Amniotic epithelial cell (primary cell): Measurements from ENCODE around the gene RUNDC1.

Experiments used
- DNase-seq: peaks from one replicate; pipeline ENCODE4 v3.0.0-alpha.2; 2010; ENCODE audit warnings: low read depth

Gene RUNDC1

DNA sequence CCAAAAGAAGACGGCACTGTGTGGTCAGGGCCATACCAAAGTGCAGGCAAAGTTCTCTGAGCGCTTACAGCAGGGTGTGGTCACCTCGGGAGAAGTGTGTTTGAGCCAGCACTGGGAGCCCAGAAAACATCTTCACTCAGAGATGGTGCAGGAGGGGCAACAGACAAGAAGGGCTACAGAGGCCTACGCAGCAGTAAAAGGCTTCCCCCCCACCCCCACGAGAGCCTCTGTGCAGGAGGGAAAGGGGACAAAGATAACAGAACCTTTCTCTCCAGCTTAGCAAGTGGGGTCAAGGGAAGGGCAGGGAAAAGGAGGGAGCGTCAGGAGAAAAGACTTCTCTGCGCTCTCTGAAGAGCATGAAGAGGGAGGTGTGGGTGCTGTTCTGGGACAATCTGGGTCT lies 39.1 kb downstream of the RUNDC1 start:
- DNase-seq: peak; percentile 42

DNA sequence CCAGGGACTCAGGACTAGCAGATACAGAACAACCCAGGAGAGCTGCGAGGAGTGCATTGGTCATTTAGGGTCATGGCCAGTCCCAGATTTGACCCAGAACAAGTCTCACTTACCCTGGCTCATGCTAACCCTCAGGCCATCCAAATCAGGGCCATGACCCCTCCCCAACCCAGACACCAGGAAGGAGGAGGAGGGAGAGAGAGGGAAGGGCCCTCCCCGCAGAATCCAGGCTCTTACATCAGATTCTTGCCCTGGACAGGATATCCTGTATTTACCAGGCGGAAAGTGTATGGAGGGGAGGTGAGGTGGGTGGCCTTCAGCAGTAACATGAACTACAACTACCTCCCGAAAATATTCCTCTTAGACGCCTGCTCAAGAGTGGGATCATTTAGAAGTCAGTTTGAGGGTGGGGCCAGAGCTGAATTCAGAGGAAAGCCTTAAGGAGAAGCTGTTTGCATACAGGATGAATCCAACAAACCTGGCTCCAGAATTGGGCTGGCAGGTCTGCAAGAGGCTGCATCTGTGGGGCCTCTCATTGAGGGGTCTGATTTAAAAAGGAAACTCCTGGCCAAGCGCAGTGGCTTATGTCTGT lies 39.8 kb downstream of the RUNDC1 start:
- peak; percentile 41 for DNase-seq

DNA sequence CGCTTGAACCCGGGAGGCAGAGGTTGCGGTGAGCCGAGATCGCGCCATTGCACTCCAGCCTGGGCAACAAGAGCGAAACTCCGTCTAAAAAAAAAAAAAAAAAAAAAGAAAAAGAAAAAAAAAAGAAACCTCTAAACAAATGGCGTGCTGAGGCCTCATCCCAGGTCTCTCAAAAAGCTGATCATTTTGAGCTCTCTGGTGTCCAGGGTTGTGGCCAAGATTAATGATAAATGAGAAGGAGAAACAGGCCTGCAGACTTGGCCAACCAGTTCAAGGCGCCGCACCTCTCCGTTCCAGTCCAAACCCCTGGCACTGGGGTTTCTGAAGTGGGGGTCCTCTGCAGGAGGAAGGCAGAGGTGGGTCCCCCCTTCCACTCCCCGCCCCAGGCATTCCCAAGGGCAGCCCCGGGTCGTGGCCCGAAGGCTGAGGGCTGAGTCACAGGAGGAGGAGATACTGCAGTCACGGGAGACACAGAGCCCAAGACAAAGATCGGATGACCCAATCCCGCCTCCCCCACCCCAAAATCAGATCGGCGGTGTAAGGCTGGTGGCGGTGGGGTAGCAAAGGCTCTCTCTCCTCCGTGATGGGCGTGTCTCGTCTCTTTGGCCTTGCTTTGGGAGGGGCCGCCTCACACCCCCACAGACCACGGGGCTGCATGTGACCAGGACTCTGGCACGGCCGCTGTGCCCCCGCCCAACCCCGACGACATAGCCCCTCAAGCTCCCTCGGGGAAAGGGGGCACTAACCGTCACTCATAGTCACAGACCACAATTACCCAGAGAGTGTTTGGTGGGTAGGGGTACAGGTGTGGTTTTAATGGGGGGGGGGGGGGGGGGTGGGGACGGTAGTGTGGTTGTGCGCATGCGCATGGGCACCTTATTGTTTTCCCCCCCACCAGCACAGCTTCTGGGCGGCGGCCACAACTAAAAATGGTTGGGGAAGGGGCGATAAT lies 40.7 kb downstream of the RUNDC1 start:
- peak; percentile 65 for DNase-seq

DNA sequence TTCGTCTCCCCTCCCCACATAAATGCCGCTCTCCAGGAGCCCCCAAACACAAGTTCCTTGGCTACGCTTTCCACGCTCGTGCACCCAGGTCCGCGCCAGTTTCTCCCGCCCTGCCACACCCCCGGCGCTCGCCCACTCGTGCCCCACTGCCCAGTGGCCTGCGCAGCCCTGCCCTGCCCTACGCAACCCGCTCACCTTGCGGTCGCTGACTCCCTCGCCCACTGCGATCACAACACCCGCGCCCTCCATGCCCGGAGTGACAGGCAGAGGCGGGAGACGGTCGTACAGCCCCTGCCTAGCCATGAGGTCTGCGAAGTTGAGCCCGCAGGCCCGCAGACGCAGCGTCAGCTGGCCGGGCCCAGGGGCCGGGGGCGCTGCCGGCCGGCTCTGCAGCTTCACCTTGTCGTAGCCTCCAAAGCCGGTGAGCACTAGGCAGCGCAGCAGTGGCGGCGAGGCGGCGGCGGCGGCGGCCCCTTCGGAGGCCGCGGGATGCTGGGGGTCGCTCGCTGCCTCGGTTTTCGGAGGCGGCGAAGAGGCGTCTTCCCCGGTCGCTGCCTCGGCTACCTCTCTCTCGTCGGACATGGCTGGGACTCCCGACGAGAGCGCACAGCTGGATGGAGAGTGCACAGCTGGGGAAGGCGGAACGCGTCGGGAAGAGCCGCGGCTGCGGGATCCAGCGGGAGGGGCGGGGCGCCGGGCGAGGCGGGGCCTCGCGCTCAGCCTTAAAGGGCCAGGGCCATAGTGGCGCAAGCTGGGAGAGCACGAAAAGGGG lies 41.6 kb downstream of the RUNDC1 start, which contains the start of gene VAT1:
Gene VAT1 (minus strand): TSS at position 645 of the 772 bp plus-strand sequence. CDS start 63 bp downstream, at position 582.
- DNase-seq: peak; percentile 65

DNA sequence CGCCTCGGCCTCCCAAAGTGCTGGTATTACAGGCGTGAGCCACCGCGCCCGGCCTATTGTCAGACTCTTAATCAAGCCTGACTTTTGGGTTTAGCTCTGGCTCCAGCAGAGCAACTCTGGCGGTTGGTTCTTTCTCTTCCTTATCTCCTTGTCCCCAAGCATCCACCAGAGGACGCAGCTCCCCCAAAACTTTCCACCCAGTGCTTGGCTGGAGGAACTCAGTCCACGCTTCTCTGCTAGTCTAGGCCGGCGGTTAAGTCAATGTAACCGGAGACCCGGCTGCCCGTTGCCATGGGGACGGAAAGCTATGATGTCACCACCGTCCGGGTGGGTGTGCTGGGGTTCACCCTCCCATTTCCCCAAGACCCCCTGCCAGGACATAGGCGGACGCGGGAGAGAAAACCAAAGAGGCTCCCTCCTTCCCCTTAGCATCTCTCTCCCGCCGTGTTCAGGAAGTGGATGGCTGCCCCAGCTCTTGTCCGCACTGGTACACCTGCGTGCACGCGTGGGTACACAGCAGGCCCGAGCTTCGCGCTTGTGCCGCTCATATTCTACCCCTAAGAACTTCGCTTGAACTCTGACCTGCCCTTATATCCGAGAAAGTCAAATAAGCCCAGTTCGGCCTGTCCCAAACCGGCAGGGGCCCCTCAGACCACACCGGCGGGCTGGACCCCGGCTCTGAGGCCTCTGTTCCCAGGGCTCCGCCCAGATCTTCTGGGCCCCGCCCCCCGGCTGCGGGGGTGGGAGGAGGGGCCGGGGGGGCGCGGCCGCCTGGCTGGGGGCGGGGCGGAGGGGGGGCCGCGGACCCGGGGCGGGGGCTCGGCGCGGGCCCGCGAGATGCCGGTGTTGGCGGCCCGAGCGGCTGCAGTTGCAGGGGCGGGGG lies 44.3 kb downstream of the RUNDC1 start, which contains the start of gene RND2:
Gene RND2 (plus strand): TSS at position 825 of the 883 bp plus-strand sequence. CDS start 117 bp downstream, outside the sequence.
- peak; percentile 91 for DNase-seq

DNA sequence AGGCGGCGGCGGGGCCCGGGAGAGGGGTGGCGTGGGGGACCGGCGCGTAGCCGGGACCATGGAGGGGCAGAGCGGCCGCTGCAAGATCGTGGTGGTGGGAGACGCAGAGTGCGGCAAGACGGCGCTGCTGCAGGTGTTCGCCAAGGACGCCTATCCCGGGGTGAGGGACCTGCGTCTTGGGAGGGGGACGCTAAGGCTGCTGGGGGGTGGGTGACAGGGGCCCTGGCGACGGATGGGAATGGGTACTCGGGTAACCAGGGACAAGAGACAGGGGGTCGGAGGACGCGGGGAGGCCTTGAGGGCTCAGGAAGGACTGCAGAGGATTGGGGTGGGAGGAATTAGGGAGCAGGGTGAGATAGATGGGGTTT lies 44.9 kb downstream of the RUNDC1 start:
- no peak for DNase-seq

DNA sequence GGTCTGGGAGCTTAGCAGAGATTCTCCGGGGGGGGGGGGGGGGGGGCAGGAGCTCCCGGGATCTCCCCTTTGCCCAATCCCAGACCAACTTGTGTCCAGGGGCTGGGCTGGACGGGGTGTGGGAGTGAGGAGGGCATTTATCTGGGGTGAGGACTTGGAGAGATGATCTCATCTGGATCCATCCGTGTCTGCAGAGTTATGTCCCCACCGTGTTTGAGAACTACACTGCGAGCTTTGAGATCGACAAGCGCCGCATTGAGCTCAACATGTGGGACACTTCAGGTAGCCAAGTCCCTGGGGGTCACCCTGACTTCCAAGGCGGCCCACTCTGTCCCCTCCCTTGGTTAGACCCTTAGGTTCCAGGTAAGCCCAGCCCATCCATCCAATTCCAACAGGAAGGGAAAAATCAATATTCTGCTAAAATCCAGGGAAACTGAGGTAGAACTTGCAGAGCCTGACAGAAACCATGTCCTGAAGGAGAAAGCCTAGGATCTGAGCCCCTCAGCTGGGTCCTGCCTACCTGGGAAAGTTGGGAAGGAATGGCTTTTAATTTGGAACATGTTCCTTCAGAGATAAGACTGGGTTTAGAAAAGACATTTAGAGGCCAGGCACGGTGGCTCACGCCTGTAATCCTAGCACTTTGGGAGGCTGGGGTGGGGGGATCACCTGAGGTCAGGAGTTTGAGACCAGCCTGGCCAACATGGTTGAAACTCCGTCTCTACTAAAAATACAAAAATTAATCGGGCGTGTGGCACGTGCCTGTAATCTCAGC lies 45.6 kb downstream of the RUNDC1 start:
- no peak for DNase-seq

DNA sequence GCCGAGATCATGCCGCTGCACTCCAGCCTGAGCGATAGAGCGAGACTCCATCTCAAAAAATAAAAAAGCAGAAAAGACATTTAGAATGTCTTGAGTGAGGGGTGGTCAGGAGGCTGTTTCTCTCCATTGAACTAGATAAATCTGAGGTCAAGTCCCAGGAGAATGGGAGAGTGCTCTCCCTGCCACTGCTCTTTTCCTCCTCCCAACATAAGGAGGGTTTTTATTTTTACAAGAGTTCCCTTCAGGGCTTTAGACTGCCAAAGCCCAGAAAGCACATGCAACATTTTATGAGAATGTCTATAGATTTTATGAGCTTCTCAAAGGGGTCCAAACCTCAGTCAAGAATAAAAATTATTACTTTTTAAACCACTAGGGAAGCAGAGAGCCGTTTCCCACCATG lies 46.2 kb downstream of the RUNDC1 start:
- DNase-seq: no peak

DNA sequence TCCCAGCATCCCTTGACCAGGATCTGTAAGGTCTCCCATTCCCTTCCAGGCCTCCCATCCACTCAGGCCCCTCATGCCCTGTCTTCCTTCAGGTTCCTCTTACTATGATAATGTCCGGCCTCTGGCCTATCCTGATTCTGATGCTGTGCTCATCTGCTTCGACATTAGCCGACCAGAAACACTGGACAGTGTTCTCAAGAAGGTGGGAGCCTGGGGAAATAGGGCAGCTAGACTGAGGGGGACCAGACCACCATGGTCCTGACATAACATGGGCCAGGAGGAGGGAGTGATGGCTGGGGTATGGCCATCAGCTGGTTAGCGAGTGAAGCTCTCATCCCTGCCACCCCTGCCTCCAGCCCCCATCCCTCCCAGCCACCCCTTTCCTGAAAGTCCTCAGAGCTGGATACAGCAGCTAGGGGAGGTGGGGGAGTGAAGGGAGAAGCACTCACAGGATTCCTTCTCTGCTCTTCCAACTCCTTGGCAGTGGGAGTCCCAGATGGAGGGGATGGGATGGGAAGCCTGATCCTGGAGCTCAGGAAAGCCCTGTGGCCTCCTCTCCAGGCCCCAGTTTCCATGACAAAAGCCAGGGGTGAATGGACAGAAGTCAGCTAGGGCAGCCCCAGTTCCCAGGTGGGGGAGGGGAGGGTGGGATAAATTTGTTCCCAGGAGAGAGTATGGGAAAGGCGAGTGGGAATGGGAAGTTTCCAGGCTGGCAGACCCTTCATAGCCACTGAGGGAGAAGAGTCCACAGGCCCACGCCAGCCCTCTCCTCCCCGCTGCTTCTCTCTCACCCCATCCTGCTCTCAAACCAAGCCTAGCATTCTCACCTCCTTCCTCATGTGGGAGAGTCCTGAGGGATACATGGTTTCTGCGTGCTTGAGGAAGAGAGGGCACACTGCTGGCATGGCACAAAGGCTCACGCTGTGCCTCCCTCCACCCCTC lies 47.0 kb downstream of the RUNDC1 start:
- DNase-seq: no peak

DNA sequence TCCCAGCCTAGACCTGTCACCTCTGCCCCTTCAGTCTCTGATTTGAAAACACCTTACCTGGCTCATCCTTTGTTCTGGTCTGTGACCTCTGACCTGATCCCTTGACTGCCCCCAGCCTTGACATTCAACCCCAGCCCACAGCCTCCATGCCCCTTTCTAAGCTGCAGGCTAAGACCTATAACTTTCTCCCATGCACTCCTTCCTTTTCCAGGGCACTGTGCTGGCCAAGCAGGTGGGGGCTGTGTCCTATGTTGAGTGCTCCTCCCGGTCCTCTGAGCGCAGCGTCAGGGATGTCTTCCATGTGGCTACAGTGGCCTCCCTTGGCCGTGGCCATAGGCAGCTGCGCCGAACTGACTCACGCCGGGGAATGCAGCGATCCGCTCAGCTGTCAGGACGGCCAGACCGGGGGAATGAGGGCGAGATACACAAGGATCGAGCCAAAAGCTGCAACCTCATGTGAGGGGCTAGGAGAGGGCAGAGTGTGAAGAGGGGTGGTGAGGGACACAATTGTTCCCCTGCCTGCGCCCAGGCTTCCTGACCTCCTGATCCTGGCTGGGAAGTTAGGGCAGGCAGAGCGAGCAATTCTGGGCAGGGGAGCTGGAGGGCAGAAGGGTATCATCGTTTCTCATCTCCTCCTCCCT lies 48.0 kb downstream of the RUNDC1 start:
- DNase-seq: no peak

DNA sequence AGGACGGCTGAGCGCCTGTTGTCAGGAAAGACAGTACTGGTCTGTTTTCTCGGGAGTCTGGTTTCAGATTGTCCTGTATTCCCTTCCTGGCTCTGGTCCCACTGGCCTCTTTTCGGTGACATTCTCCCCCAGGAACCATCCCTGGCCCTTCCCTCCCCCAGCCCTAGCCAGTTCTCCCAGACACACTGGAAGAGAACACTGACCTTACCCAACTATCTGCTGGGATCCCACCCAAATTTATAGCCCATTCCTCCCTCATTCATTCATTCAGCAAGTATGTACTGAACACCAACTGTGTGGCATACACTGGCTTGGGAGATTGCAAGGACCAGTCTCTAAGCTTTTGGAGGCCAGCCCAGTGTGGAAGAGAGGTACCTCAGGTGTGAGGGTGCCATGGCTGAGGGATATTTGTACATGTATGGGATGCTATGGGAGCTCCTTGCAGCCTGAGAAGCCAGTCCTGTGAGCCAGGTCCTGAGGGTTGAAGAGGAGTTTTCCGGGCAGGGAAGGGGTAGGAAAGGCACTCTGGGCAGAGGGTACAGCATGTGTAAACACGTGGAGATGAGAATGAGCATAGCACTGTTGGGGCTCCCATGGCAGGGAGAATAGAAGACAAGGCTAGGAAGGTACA lies 49.9 kb downstream of the RUNDC1 start:
- no peak for DNase-seq

DNA sequence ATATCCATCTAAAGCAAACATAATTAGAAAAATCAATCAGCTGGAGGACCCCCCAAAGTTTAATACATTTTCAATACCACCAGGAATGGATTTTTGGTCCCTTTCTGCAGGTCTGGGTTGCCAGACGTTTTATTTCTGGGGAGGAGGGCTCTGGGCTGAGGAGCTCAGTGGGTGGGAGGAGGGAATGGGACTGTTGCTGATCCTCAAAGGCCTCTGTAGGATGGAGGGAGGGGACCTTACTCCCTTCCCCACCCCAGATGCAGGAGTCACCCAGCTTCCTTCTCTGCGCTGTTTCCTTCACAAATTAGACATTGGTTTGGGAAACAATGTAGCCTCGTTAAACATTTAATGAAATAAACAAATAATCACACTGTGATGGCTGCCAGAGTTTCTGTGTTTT lies 51.3 kb downstream of the RUNDC1 start:
- no peak for DNase-seq

DNA sequence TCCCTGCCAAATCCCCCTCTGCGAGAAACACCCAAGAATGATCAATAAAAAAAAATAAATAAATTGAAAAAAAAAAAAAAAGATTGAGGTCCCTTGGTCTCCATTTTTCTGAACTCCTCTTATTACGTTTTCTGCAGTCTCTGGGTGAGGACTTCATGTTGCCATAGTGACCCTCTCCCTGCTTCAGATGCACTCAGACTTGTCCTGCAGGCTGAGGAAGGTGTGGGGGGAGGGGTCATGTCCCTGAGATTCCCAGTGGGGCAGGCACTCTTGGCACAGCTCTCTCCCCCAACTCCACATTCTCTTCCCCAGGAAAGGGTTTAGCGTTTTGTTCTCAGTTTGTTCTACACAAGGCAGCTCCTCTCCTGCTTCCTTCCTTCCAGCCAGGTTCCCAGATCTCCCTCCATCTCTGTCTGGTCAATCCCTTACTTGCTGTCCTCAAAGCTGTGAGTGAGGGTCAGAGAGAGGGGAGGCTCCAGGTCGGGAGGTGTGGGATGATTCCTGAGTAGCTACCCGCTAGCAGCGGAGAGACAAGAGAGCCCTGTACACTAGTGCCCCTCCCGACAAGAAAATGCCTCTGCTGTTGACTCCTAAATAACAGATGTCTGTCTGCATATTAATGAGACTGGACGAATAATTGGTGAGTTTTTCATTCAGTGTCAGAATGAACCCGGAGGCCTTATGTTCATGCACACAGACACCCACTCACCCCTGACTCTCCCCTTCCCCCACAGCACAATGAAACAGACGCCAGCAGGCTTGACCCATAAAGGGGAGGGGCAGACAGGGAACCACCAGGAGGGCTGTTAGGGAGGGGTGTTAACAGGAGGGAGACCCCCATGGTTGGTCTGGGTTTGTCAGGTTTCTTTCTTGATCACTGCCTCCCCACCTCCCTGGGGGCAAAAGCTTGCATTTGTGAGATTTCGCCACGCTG lies 53.9 kb downstream of the RUNDC1 start:
- no peak for DNase-seq

DNA sequence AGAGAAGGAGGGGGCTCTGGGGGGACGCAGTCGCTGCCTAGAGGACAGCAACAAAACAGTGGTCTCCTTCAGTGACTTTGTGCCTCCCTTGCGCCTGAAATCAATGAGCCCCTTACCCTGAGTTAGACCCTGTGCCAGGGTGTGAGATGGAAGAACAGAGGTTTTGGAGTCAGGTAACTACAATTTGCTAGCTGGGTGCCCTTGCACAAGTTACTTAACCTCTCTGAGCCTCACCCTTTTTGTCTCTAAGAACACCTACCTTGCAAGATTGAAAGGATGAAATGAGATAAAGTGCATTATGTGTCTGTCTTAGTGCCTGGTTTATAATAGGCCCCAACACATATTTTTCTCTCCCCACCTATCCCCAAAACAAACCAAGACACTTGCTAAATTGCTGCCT lies 54.5 kb downstream of the RUNDC1 start:
- DNase-seq: no peak

DNA sequence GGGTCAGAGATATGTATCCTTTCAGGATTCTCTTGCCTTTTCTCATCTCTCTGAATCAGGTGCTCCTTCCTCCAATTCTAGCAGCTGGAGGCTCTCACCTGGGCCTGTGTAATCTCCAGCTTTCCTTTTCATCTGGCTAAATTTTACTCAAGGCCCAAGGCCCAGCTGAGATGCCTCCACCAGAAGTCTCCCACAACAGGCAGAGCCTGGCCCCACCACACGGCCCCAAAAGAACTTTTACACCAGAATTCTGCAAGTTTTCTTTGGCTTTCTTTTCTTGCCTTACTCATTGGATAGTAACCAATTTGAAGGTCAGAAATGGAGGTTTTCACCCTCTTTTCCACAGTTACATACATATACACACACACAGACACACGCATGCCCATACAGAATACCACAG lies 59.3 kb downstream of the RUNDC1 start:
- no peak for DNase-seq

DNA sequence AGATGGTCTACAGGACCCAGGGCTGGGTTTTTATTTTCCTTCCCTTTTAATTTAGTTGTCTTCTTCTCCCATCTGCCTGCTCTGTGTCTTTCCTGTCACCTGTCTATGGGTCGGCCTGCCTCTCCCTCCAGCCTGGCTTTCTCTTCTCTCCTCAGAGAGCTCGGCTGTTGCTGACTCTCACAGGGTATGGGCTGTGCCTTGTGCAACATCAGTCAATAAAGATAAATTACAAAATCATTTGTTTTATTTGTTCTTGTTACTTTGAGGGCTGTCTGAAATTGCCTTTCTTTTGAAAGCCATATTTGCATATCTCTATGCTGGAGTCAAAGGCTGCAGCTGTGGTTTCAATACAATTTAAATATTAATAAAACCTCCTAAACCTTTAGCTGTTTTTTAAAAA lies 60.3 kb downstream of the RUNDC1 start:
- DNase-seq: no peak

DNA sequence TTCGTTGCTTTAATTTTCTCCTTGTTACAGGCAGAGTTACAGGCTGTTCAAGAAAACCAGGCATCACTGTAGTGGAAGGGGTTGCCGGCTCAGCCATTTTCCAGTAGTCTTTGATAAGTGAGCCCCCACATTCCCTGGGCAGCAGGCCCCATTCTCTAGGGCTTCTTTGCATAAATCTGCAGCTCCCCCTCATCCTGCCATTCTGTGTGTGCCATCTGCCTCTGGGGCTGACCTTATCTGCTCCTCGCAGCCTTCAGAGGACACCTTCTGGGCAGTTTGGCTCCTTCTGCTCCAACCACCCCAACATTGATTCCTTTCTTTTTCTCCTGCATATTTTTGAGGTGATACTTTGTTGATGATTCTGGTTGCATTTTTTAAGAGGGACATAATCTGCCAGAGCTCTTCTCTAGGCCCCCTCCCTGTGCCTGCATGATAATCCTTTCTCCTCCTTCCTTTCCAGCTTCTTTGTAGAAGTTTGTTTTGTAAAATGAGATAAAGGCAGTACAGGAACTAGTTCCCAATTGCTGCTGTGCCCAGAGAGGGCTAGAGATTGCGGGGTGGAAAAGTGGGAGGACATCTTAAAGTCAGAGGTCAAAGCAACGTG lies 61.8 kb downstream of the RUNDC1 start:
- no peak for DNase-seq
